Brain pericyte (primary cell): Measurements from ENCODE around the gene GPATCH3.
"Not testable (repeated sequence)": the region's sequence is repeated elsewhere in the genome, so short reads cannot be mapped to it uniquely, and the experiment has no call there.

Source experiments
- DNase-seq: peaks from one replicate; pipeline ENCODE4 v3.0.0-alpha.2; 2012; ENCODE audit warnings: low read depth, low spot score

Gene GPATCH3

GRCh38 chr1:26900001-26900814 lies at the start of gene GPATCH3:
Gene GPATCH3, minus strand, starts transcription at chr1:26900467. Its CDS starts 25 bp downstream, at chr1:26900442.
- peak; percentile 76 for DNase-seq

- DNase-seq, result no peak
These were observed 49.7 kb upstream of the GPATCH3 start for GRCh38 chr1:26949926-26950319.

GRCh38 chr1:26949266-26949925 lies 49.1 kb upstream of the GPATCH3 start:
- no peak for DNase-seq

- not testable (repeated sequence) for DNase-seq
These were observed 48.4 kb upstream of the GPATCH3 start for GRCh38 chr1:26948725-26949057.

- DNase-seq, result no peak
These were observed 46.0 kb upstream of the GPATCH3 start for GRCh38 chr1:26946270-26946669.

GRCh38 chr1:26945728-26946127 lies 45.5 kb upstream of the GPATCH3 start:
- no peak for DNase-seq

GRCh38 chr1:26945138-26945537 lies 44.9 kb upstream of the GPATCH3 start:
- DNase-seq, result no peak

GRCh38 chr1:26942656-26943055 lies 42.4 kb upstream of the GPATCH3 start:
- no peak for DNase-seq

GRCh38 chr1:26941311-26941710 lies 41.0 kb upstream of the GPATCH3 start:
- DNase-seq, result no peak

GRCh38 chr1:26938659-26939025 lies 38.4 kb upstream of the GPATCH3 start:
- no peak for DNase-seq

- no peak for DNase-seq
These were observed 37.9 kb upstream of the GPATCH3 start for GRCh38 chr1:26938004-26938658.

- DNase-seq, result no peak
These were observed 36.6 kb upstream of the GPATCH3 start for GRCh38 chr1:26936823-26937222.

- no peak for DNase-seq
These were observed 32.3 kb upstream of the GPATCH3 start for GRCh38 chr1:26932531-26932930.

- no peak for DNase-seq
These were observed 23.4 kb upstream of the GPATCH3 start for GRCh38 chr1:26923711-26924110.

- DNase-seq, result no peak
These were observed 22.6 kb upstream of the GPATCH3 start for GRCh38 chr1:26922901-26923300.

GRCh38 chr1:26922431-26922729 lies 22.1 kb upstream of the GPATCH3 start:
- no peak for DNase-seq

GRCh38 chr1:26921540-26922430 lies 21.5 kb upstream of the GPATCH3 start, which contains the start of gene NUDC:
Gene NUDC, plus strand, starts transcription at chr1:26921743. Its CDS starts 106 bp downstream, at chr1:26921849.
- DNase-seq, result peak; percentile 93

GRCh38 chr1:26921126-26921539 lies 20.9 kb upstream of the GPATCH3 start:
- no peak for DNase-seq

GRCh38 chr1:26915204-26915842 lies 15.1 kb upstream of the GPATCH3 start:
- DNase-seq, result no peak

- DNase-seq, result no peak
These were observed 13.7 kb upstream of the GPATCH3 start, which contains the start of gene NR0B2 for GRCh38 chr1:26913754-26914619. Gene NR0B2, minus strand, starts transcription at chr1:26913975. Its CDS starts 35 bp downstream, at chr1:26913940.
